ENCODE data around the gene CCDC124. TPM values are rescaled to one million over a fixed set of nuclear protein-coding genes. Genes with fewer than 3 reads are reported as not detected.

CCDC124 gene
- total RNA-seq, 1 donor from 2014 or later, result 22.3 TPM

- DNase-seq, result no peak
Measured at GRCh38 chr19:17988161-17988560, 55.3 kb downstream of the CCDC124 start.

GRCh38 chr19:17989425-17990094 is 56.7 kb downstream of the CCDC124 start:
- no peak for DNase-seq

DNA sequence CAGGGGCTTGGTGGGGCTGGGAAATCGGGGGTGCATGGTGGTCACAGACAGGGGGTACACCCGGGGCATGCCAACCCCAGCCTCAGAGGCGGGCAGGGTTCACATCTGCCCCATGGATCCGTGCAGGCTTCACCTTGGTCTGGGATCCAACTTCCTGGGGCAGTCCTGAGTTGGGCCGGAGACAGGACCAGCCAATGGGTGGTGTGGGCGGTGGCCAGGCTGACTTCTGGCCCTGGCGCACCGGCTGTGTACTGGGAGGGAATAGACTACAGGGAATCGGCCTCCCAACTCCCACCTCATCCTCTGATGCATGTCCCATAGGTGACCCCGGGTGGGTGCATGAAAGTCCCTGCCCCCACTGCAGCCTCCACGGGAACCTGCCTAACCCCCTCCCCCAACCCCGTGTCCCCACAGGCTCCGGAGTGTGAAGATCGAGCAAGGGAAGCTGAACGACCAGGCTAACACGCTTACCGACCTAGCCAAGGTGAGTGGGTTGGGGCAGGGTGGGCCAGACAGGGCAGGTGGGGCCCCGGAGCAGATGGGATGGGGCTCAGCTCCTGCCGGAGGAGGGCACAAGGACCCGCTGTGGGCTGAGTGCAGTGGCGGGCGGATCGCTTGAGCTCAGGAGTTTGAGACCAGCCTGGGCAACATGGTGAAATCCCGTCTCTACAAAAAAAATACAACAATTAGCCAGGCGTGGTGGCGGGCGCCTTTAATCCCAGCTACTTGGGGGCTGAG is 60.4 kb downstream of the CCDC124 start:
- no peak for DNase-seq

Small RNAs within 50 kb of the gene (small RNA-seq; reads per million reads assigned to genes)
- not detected for gene RNA5SP468 (ENCODE audit: low replicate concordance)

Other genes starting within 250 kb of the CCDC124 start
- 0.10 TPM for gene UNC13A, start 244.7 kb upstream of the CCDC124 start, total RNA-seq
- 17.6 TPM for gene MAP1S, start 213.5 kb upstream of the CCDC124 start, total RNA-seq
- 2.4 TPM for gene FCHO1, start 181.5 kb upstream of the CCDC124 start, total RNA-seq
- gene B3GNT3, start 137.9 kb upstream of the CCDC124 start, total RNA-seq, result 0.79 TPM
- not detected for gene INSL3, start 111.5 kb upstream of the CCDC124 start, total RNA-seq
- 3.4 TPM for gene JAK3, start 85.0 kb upstream of the CCDC124 start, total RNA-seq
- 1,075 TPM for gene RPL18A, start 73.1 kb upstream of the CCDC124 start, total RNA-seq
- gene SLC5A5, start 61.1 kb upstream of the CCDC124 start, total RNA-seq, result not detected
- 2.2 TPM for gene KCNN1, start 34.1 kb downstream of the CCDC124 start, total RNA-seq
- gene ARRDC2, start 75.2 kb downstream of the CCDC124 start, total RNA-seq, result 10.7 TPM
- gene IL12RB1, start 153.9 kb downstream of the CCDC124 start, total RNA-seq, result 0.10 TPM
- gene MAST3, start 164.8 kb downstream of the CCDC124 start, total RNA-seq, result 4.3 TPM
- gene PIK3R2, start 220.1 kb downstream of the CCDC124 start, total RNA-seq, result 7.7 TPM
- gene IFI30, start 240.8 kb downstream of the CCDC124 start, total RNA-seq, result 9.0 TPM

Measured in skin of body (tissue), 3 donors.